Measurements from ENCODE around the gene NAALADL2.

The NAALADL2 gene

DNA sequence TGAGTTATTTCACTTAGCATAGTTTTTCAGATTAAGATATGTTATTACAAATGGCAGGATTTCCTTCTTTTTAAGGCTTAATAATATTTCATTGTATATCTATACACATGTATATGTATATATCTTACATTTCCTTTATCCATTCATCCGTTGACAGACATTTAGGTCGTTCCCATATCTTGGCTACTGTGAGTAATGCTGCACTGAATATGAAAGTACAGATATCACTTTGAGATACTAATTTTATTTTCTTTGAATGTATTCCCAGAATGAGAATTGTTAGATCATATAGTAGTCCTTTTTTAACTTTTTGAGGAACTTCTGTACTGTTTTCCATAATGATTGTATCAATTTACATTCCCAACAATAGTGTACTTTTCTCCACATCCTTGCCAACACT, 270.4 kb downstream of the NAALADL2 start:
- TF ChIP-seq TAF1 (IDR thresholded peaks at IDR 0.05; ENCODE audit: low read depth) (no peak), TEAD4 (IDR thresholded peaks at IDR 0.05) (no peak), TCF12 (IDR thresholded peaks at IDR 0.05; ENCODE audit: low read depth) (no peak), NFIC (IDR thresholded peaks at IDR 0.05) (no peak), CEBPB (IDR thresholded peaks at IDR 0.05) (no peak), EP300 (IDR thresholded peaks at IDR 0.05; ENCODE audit: borderline replicate concordance) (no peak), YY1 (IDR thresholded peaks at IDR 0.05; ENCODE audit: low read depth) (no peak), EGR1 (IDR thresholded peaks at IDR 0.05) (no peak), FOXM1 (IDR thresholded peaks at IDR 0.05; ENCODE audit: borderline replicate concordance, low read depth) (no peak), RAD21 (IDR thresholded peaks at IDR 0.05; ENCODE audit: low read depth) (no peak), ZBTB7A (IDR thresholded peaks at IDR 0.05; ENCODE audit: low read depth) (no peak), CREB1 (IDR thresholded peaks at IDR 0.05; ENCODE audit: low read depth) (no peak)
- TF ChIP-seq, protein P1, sequence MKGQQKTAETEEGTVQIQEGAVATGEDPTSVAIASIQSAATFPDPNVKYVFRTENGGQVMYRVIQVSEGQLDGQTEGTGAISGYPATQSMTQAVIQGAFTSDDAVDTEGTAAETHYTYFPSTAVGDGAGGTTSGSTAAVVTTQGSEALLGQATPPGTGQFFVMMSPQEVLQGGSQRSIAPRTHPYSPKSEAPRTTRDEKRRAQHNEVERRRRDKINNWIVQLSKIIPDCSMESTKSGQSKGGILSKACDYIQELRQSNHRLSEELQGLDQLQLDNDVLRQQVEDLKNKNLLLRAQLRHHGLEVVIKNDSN (IDR thresholded peaks at IDR 0.05): no peak
- TF ChIP-seq, protein P2, sequence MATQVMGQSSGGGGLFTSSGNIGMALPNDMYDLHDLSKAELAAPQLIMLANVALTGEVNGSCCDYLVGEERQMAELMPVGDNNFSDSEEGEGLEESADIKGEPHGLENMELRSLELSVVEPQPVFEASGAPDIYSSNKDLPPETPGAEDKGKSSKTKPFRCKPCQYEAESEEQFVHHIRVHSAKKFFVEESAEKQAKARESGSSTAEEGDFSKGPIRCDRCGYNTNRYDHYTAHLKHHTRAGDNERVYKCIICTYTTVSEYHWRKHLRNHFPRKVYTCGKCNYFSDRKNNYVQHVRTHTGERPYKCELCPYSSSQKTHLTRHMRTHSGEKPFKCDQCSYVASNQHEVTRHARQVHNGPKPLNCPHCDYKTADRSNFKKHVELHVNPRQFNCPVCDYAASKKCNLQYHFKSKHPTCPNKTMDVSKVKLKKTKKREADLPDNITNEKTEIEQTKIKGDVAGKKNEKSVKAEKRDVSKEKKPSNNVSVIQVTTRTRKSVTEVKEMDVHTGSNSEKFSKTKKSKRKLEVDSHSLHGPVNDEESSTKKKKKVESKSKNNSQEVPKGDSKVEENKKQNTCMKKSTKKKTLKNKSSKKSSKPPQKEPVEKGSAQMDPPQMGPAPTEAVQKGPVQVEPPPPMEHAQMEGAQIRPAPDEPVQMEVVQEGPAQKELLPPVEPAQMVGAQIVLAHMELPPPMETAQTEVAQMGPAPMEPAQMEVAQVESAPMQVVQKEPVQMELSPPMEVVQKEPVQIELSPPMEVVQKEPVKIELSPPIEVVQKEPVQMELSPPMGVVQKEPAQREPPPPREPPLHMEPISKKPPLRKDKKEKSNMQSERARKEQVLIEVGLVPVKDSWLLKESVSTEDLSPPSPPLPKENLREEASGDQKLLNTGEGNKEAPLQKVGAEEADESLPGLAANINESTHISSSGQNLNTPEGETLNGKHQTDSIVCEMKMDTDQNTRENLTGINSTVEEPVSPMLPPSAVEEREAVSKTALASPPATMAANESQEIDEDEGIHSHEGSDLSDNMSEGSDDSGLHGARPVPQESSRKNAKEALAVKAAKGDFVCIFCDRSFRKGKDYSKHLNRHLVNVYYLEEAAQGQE (IDR thresholded peaks at IDR 0.05; ENCODE audit: low read depth): no peak
- TF ChIP-seq, protein P3, sequence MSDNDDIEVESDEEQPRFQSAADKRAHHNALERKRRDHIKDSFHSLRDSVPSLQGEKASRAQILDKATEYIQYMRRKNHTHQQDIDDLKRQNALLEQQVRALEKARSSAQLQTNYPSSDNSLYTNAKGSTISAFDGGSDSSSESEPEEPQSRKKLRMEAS (IDR thresholded peaks at IDR 0.05): no peak

DNA sequence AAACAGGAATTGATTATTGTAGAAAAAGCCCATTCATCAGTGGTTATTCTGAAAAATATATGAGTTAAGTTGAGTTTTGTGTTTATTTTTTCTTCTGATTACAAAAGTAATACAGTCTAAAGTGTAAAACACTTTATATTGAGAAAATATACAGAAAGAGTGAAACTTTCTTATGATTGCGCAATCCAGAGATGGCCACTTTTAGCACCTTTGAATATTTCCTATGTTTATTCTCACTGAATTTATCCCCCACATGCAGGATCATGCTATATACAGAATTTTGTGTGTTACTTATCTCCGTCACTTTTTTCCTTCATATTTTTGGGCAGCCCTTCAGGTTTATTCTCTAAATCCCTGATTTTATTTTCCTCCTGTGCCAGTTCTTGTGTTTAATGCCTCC, 285.2 kb downstream of the NAALADL2 start:
- TF ChIP-seq YY1 (IDR thresholded peaks at IDR 0.05; ENCODE audit: low read depth): no peak
- no peak for TF ChIP-seq ZBTB7A (IDR thresholded peaks at IDR 0.05; ENCODE audit: low read depth)
- TF ChIP-seq CEBPB (IDR thresholded peaks at IDR 0.05): peak; percentile 99
- TF ChIP-seq TEAD4 (IDR thresholded peaks at IDR 0.05): no peak
- TF ChIP-seq CREB1 (IDR thresholded peaks at IDR 0.05; ENCODE audit: low read depth): no peak
- no peak for TF ChIP-seq RAD21 (IDR thresholded peaks at IDR 0.05; ENCODE audit: low read depth)
- TF ChIP-seq, protein P3 (IDR thresholded peaks at IDR 0.05): no peak
- TF ChIP-seq TAF1 (IDR thresholded peaks at IDR 0.05; ENCODE audit: low read depth): no peak

DNA sequence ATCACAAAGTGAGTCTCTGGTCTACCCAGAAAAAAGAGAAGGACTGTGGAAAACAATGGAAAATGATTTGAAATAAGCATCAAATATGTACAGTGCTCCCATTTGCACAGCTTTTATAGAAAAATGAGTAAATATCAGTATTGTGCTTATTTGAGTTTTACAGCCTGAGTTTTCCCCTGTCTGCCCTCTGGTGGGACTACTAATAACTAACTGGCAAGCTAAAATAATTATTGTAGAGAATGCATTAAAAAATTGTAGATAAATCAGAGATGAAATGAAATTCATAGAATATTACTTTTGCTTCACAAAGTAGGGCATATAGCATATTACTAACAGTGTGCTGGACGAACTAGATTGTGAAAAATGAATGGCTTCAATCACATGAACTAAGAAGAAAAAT, 287.1 kb downstream of the NAALADL2 start:
- TF ChIP-seq RAD21 (IDR thresholded peaks at IDR 0.05; ENCODE audit: low read depth): peak; percentile 17; the same call in 1 of the 2 replicates
- TF ChIP-seq FOXM1 (IDR thresholded peaks at IDR 0.05; ENCODE audit: borderline replicate concordance, low read depth): no peak
- no peak for TF ChIP-seq EP300 (IDR thresholded peaks at IDR 0.05; ENCODE audit: borderline replicate concordance)

DNA sequence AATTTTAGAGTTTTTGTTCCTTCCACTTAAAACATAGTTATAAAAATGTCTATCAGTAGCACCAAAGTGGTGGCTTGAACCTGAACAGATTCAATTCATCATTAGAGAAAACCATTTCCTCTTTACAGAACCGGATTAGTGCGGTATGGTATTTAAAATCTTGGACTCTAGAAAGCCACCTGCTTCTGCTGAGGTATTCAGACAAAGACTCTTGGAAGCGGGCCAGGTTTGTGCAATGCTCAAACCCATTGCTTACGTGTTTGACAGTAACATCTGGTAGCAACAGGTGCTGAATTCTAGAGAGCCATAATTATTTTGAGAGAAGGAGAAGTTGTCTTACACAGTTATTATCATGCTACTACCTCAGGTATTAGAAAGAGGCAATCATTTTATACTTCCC, 290.5 kb downstream of the NAALADL2 start:
- TF ChIP-seq CEBPB (IDR thresholded peaks at IDR 0.05) (peak; percentile 95), FOXM1 (IDR thresholded peaks at IDR 0.05; ENCODE audit: borderline replicate concordance, low read depth) (peak; percentile 57), EGR1 (IDR thresholded peaks at IDR 0.05) (no peak), YY1 (IDR thresholded peaks at IDR 0.05; ENCODE audit: low read depth) (0 out of 2 replicates have a peak, but pooled peaks have one; percentile 25), RAD21 (IDR thresholded peaks at IDR 0.05; ENCODE audit: low read depth) (peak; percentile 26; the same call in 1 of the 2 replicates), TCF12 (IDR thresholded peaks at IDR 0.05; ENCODE audit: low read depth) (peak; percentile 96), TAF1 (IDR thresholded peaks at IDR 0.05; ENCODE audit: low read depth) (no peak), CREB1 (IDR thresholded peaks at IDR 0.05; ENCODE audit: low read depth) (no peak), TEAD4 (IDR thresholded peaks at IDR 0.05) (peak; percentile 75), ZBTB7A (IDR thresholded peaks at IDR 0.05; ENCODE audit: low read depth) (no peak), EP300 (IDR thresholded peaks at IDR 0.05; ENCODE audit: borderline replicate concordance) (peak; percentile 78; the same call in 1 of the 2 replicates), NFIC (IDR thresholded peaks at IDR 0.05) (peak; percentile 97)
- TF ChIP-seq, protein P1 (IDR thresholded peaks at IDR 0.05): no peak
- TF ChIP-seq, protein P3 (IDR thresholded peaks at IDR 0.05): peak; percentile 81
- TF ChIP-seq, protein P2 (IDR thresholded peaks at IDR 0.05; ENCODE audit: low read depth): no peak

DNA sequence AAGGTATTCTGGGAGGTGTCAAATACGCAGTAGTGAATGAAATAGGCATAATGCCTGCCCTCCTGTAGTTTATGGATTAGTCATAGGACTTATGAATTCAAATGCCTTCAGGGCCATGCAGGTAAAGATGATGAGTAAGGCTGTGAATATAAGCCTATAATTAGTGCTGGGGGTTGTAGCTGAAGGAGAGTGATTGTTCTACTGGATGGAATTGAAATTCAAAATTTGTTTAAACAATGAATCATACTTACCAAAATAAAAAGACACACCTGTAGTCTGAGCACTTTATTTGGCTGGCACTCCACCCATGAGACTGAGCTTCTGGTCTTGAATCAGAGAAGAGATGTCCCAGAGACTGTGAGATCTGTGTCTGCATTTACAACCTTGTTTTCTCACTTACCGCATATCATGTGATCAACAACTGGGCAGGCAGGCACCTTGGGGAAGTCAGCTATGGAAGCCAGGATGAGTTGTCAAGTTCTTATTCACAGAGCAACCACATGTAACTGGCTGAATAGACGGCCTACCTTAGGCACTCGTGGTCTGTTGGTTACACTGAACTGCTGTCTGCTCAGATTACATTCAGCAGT, 291.8 kb downstream of the NAALADL2 start:
- peak; percentile 96 for TF ChIP-seq EP300 (IDR thresholded peaks at IDR 0.05; ENCODE audit: borderline replicate concordance)
- peak; percentile 16; the same call in 1 of the 2 replicates for TF ChIP-seq RAD21 (IDR thresholded peaks at IDR 0.05; ENCODE audit: low read depth)
- peak; percentile 56; the same call in 1 of the 2 replicates for TF ChIP-seq YY1 (IDR thresholded peaks at IDR 0.05; ENCODE audit: low read depth)
- TF ChIP-seq NFIC (IDR thresholded peaks at IDR 0.05): peak; percentile 86
- TF ChIP-seq EGR1 (IDR thresholded peaks at IDR 0.05): no peak
- peak; percentile 73 for TF ChIP-seq CEBPB (IDR thresholded peaks at IDR 0.05)
- TF ChIP-seq, protein P2 (IDR thresholded peaks at IDR 0.05; ENCODE audit: low read depth): no peak; the same call in 1 of the 2 replicates
- TF ChIP-seq ZBTB7A (IDR thresholded peaks at IDR 0.05; ENCODE audit: low read depth): no peak
- TF ChIP-seq, protein P1 (IDR thresholded peaks at IDR 0.05): peak; percentile 85
- TF ChIP-seq TEAD4 (IDR thresholded peaks at IDR 0.05): peak; percentile 81
- TF ChIP-seq CREB1 (IDR thresholded peaks at IDR 0.05; ENCODE audit: low read depth): no peak
- TF ChIP-seq FOXM1 (IDR thresholded peaks at IDR 0.05; ENCODE audit: borderline replicate concordance, low read depth): peak; percentile 95
- TF ChIP-seq, protein P3 (IDR thresholded peaks at IDR 0.05): peak; percentile 57
- TF ChIP-seq TCF12 (IDR thresholded peaks at IDR 0.05; ENCODE audit: low read depth): peak; percentile 98
- TF ChIP-seq TAF1 (IDR thresholded peaks at IDR 0.05; ENCODE audit: low read depth): no peak
